ENCODE data around the gene ABLIM2. TPM values are rescaled to one million over a fixed set of nuclear protein-coding genes. Genes with fewer than 3 reads are reported as not detected.

The ABLIM2 gene
- total RNA-seq, 1 experiment from 2014 or later: 1.0 TPM

DNA sequence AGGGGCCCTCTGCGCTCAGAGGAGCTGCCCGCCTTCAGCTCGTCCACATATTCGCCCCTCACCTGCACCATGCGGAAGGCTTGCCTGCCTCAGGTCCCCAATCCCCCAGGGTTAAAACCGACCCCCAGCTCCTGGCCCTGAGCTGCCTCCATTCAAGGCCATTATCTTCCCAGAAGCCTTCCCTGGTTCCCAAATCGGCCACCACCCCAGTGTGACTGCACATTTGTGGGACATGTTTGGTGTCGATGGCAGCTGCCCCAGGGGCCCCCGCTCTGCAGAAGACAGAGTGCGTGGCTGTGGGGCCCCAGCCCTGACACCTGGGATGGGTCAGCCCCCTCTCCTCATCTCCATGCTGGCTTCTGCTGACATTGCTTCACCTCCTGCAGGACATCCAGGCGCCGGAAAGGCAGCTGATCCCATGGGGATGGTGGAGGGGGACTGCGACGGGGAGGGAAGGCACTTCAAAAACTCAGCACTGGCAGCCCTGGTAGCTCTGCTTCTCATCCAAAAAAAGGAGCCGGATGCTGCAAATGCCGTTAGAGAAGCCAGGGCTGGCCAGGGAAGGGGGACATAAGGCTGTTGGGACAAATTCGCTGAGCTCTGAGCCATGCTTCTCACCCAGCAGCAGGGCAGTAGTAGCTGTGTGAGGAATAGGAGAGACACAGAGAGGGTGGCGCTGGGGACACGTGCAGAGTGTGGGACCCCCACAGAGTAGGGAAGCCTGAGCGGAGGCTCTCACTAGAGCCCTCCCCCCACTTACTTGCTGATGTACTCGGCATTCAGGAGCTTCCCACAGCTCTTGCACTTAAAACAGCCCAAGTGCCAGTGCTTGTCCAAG is 78.5 kb downstream of the ABLIM2 start:
- Histone ChIP-seq H2BK20ac (ENCODE audit: low read depth, low read length, poor library complexity, severe bottlenecking) (no peak overlapping the region), H4K8ac (replicated peaks; ENCODE audit: insufficient read length, low read depth, low read length) (no peak overlapping the region), H2AFZ (ENCODE audit: low read length) (no peak overlapping the region), H3K4me1 (ENCODE audit: insufficient read depth, low read length) (peaks cover 2% of the 10 kb centered on the region; the same call in 1 of the 2 replicates), H4K91ac (ENCODE audit: insufficient read length, low read depth, low read length) (no peak overlapping the region), H2AK5ac (ENCODE audit: insufficient read length, low read length) (no peak overlapping the region), H3K79me1 (ENCODE audit: insufficient read depth, low read depth, low read length, poor library complexity, severe bottlenecking) (no peaks in the 10 kb centered on the region), H3K23ac (ENCODE audit: insufficient read length, low read depth, low read length) (no peak overlapping the region), H3K27ac (ENCODE audit: insufficient read length, low read depth, low read length) (no peak overlapping the region), H4K5ac (ENCODE audit: insufficient read length, low read depth, low read length) (no peak overlapping the region), H3K14ac (ENCODE audit: insufficient read depth, low read length) (0 out of 2 replicates have a peak overlapping the region, but pooled peaks have one; percentile 60), H3K56ac (ENCODE audit: insufficient read length, low read depth, low read length) (no peak overlapping the region), H3K4me2 (ENCODE audit: insufficient read depth, insufficient read length, low read length) (peak overlapping the region; percentile 18), H3K79me2 (ENCODE audit: insufficient read depth, low read length) (no peaks in the 10 kb centered on the region), H3T11ph (ENCODE audit: low read length) (no peak overlapping the region), H4K20me1 (ENCODE audit: control insufficient read depth, insufficient read depth, insufficient read length) (no peaks in the 10 kb centered on the region), H3K4ac (ENCODE audit: low read depth, low read length) (no peak overlapping the region), H2BK15ac (ENCODE audit: low read depth, low read length) (no peak overlapping the region), H2BK5ac (ENCODE audit: insufficient read length, low read length) (no peak overlapping the region), H2BK12ac (ENCODE audit: insufficient read length, low read depth, low read length) (no peak overlapping the region), H3K27me3 (ENCODE audit: insufficient read depth, low read length) (no peaks in the 10 kb centered on the region), H3K18ac (ENCODE audit: insufficient read length, low read depth, low read length) (no peak overlapping the region), H2BK120ac (ENCODE audit: low read depth, low read length, poor library complexity, severe bottlenecking) (no peak overlapping the region), H3K9me3 (ENCODE audit: control insufficient read depth, low read depth, low read length) (no peaks in the 10 kb centered on the region), H3K9ac (ENCODE audit: extremely low read depth, insufficient read length, low read length) (no peak overlapping the region), H3K23me2 (ENCODE audit: insufficient read length, low read depth, low read length, poor library complexity, severe bottlenecking) (no peaks in the 10 kb centered on the region)
- Mint-ChIP-seq H3K4me1 (peaks cover 18 to 29% of the 10 kb centered on the region in 2 experiments), H3K9me3 (no peaks in the 10 kb centered on the region), H3K27ac (peak overlapping the region in 1 of 3 experiments; percentile 95; a peak in 1 of 7 replicates), H3K36me3 (ENCODE audit: insufficient read depth in 1 of 3, low read depth in 3 of 3) (no peaks in the 10 kb centered on the region; a peak in 1 of 7 replicates), H3K27me3 (ENCODE audit: low read depth) (no peaks in the 10 kb centered on the region), H3K4me3 (no peak overlapping the region)
- TF ChIP-seq, protein P1, sequence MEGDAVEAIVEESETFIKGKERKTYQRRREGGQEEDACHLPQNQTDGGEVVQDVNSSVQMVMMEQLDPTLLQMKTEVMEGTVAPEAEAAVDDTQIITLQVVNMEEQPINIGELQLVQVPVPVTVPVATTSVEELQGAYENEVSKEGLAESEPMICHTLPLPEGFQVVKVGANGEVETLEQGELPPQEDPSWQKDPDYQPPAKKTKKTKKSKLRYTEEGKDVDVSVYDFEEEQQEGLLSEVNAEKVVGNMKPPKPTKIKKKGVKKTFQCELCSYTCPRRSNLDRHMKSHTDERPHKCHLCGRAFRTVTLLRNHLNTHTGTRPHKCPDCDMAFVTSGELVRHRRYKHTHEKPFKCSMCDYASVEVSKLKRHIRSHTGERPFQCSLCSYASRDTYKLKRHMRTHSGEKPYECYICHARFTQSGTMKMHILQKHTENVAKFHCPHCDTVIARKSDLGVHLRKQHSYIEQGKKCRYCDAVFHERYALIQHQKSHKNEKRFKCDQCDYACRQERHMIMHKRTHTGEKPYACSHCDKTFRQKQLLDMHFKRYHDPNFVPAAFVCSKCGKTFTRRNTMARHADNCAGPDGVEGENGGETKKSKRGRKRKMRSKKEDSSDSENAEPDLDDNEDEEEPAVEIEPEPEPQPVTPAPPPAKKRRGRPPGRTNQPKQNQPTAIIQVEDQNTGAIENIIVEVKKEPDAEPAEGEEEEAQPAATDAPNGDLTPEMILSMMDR (conservative IDR thresholded peaks at IDR 0.05): no peak
- no peak for DNase-seq
- WGBS (ENCODE audit: extremely low coverage, insufficient read length, low lambda C conversion rate): no CpG with 5 or more reads among the region's 21 CpGs
